HepG2 (cell line): ENCODE data around the gene LRP10. TPM values are rescaled to one million over a fixed set of nuclear protein-coding genes. Genes with fewer than 3 reads are reported as not detected.

Experiments
- ATAC-seq: fragments of 200-7000 bp; cut with Tn5 transposase; 3 replicates; pipeline ENCODE4 v1.9.1; 2020; ENCODE audit warnings: mild to moderate bottlenecking, moderate library complexity
- BruUV-seq: library from RNA; stranded (reverse); fragments of 400-500 nt; replicated peaks from 2 replicates; lab custom pipeline; 2021; lab: Mats Ljungman, UMichigan
- CTCF ChIA-PET: fragments of 300-600 bp; formaldehyde crosslinking; extraction: SDS; loops from one replicate; lab custom pipeline; 2021; ENCODE audit warnings: low total read pairs, inconsistent platforms, low intra/inter-chr PET ratio; lab: Yijun Ruan, JAX
- POLR2A ChIA-PET: fragments of 350-600 bp; sonication (Branson Sonifier 250); formaldehyde crosslinking; loops from one replicate; lab custom pipeline; 2020; ENCODE audit warnings: antibody characterized with exemption, inconsistent platforms; lab: Yijun Ruan, JAX
- DNase-seq: peaks from one replicate; pipeline ENCODE4 v3.0.0-alpha.2; 2015; ENCODE audit warnings: low spot score
- FAIRE-seq: peaks from 3 replicates; lab custom pipeline; 2011; peaks lifted over from hg19 to GRCh38; lab: Jason Lieb, UNC
- H2AFZ ChIP-seq: one replicate; pipeline ENCODE4 v1.6.1; 2011; ENCODE audit warnings: low read length, inconsistent platforms
- H3K27ac ChIP-seq: fragments of 300-600 bp; 3 replicates; pipeline ENCODE4 v1.8.0; 2011; ENCODE audit warnings: mixed run types, mild to moderate bottlenecking, mixed read lengths, low read length, inconsistent platforms; ENCODE audit not compliant: insufficient read depth; ENCODE audit errors: extremely low read length
- H3K27me3 ChIP-seq, 2 experiments: fragments of 200-600 bp in 1 of 2; 2 replicates in 1 of 2; 3 replicates in 1 of 2; pipeline versions ENCODE4 v1.6.0 to v1.8.0; 2011; ENCODE audit warnings: low read length in 2 of 2, mild to moderate bottlenecking in 2 of 2, moderate library complexity in 2 of 2, inconsistent platforms in 1 of 2; ENCODE audit not compliant: insufficient read depth in 2 of 2, control insufficient read depth in 1 of 2
- H3K36me3 ChIP-seq, 2 experiments: fragments of 200-600 bp in 1 of 2; replicated peaks in 1 of 2; 2 replicates in 1 of 2; 3 replicates in 1 of 2; pipeline versions ENCODE4 v1.5.1 to v1.8.0; 2011; ENCODE audit warnings: low read length in 2 of 2, inconsistent platforms in 1 of 2; ENCODE audit not compliant: insufficient read depth in 2 of 2, control insufficient read depth in 1 of 2
- H3K4me1 ChIP-seq: 2 replicates; pipeline ENCODE4 v1.5.1; 2012; ENCODE audit warnings: low read length, inconsistent platforms; ENCODE audit not compliant: insufficient read depth
- H3K4me2 ChIP-seq: 2 replicates; pipeline ENCODE4 v1.6.0; 2011; ENCODE audit warnings: low read depth, low read length, inconsistent platforms
- H3K4me3 ChIP-seq, 3 experiments: fragments of 200-600 bp in 1 of 3; sonication (generic), shearing (Covaris generic) in 1 of 3; replicated peaks in 1 of 3; 2 replicates each; pipeline ENCODE4 v1.5.1; 2011 to 2016; ENCODE audit warnings: low read length in 3 of 3, inconsistent platforms in 2 of 3, low read depth in 2 of 3, mild to moderate bottlenecking in 2 of 3, control low read depth in 1 of 3, mixed read lengths in 1 of 3; ENCODE audit not compliant: insufficient read depth in 1 of 3
- H3K79me2 ChIP-seq: one replicate; pipeline ENCODE4 v1.6.1; 2011; ENCODE audit warnings: low read length, inconsistent platforms; ENCODE audit not compliant: insufficient read depth
- H3K9ac ChIP-seq: 2 replicates; pipeline ENCODE4 v1.6.0; 2011; ENCODE audit warnings: mild to moderate bottlenecking, low read depth, low read length, inconsistent platforms; ENCODE audit not compliant: insufficient read depth
- H3K9me3 ChIP-seq: 2 replicates; pipeline ENCODE4 v1.5.1; 2012; ENCODE audit warnings: mild to moderate bottlenecking, low read length
- H4K20me1 ChIP-seq: 2 replicates; pipeline ENCODE4 v1.6.0; 2011; ENCODE audit warnings: inconsistent platforms, mild to moderate bottlenecking, low read length, moderate library complexity; ENCODE audit not compliant: insufficient read depth
- ISX ChIP-seq: sonication (generic); formaldehyde crosslinking; conservative IDR thresholded peaks from 2 replicates; pipeline ENCODE4 v1.5.0; 2020; ENCODE audit warnings: missing genetic modification reagents
- MTA1 ChIP-seq: sonication (generic); formaldehyde crosslinking; IDR thresholded peaks from 2 replicates; pipeline ENCODE4 v1.4.0; 2020; ENCODE audit warnings: missing genetic modification reagents, mild to moderate bottlenecking, borderline replicate concordance
- SALL2 ChIP-seq: sonication (generic); formaldehyde crosslinking; IDR thresholded peaks from 2 replicates; pipeline ENCODE4 v1.8.1; 2023; ENCODE audit warnings: mild to moderate bottlenecking, missing genetic modification reagents, inconsistent platforms
- STAG1 ChIP-seq: sonication (generic); formaldehyde crosslinking; IDR thresholded peaks from 2 replicates; pipeline ENCODE4 v1.4.0; 2020; ENCODE audit warnings: missing genetic modification reagents
- TBX2 ChIP-seq: sonication (generic); formaldehyde crosslinking; IDR thresholded peaks from 2 replicates; pipeline ENCODE4 v1.5.0; 2020; ENCODE audit warnings: missing genetic modification reagents, mild to moderate bottlenecking, borderline replicate concordance
- ZNF75D ChIP-seq: sonication (generic); formaldehyde crosslinking; IDR thresholded peaks from 2 replicates; pipeline ENCODE4 v1.8.1; 2023; ENCODE audit warnings: missing genetic modification reagents, mild to moderate bottlenecking, borderline replicate concordance
- WGBS: methylation state at CpG from one replicate; pipeline ENCODE4 v1.1.6; 2017; ENCODE audit warnings: low lambda C conversion rate; 5-methylcytosine and 5-hydroxymethylcytosine counted together
- in situ Hi-C: cut with HindIII; loops from 2 replicates; pipeline ENCODE4 v1.10.0; 2017; ENCODE audit warnings: low pct_unique_long_range_greater_than_20kb; ENCODE audit not compliant: extremely low pct_ligation_motif_present
- intact Hi-C: fragments of 100-400 bp; cut with micrococcal nuclease; formaldehyde crosslinking; loops from one replicate; pipeline ENCODE4 v1.10.0; 2022; ENCODE audit not compliant: unreplicated experiment
- polyA plus RNA-seq, 8 experiments: library from polyadenylated mRNA; depleted of rRNA in 3 of 8; stranded (reverse) in 7 of 8; unstranded in 1 of 8; fragments of >200 nt; fragmentation: Illumina TruSeq in 4 of 8; extraction: Trizol in 4 of 8; gene quantifications; 2 replicates each; pipeline versions ENCODE4 v1.2.1 to v1.2.3, GENCODE V29; 2011 to 2016; ENCODE audit warnings: low read depth in 4 of 8, missing spikeins in 1 of 8, mixed read lengths in 1 of 8; ENCODE audit not compliant: insufficient read depth in 1 of 8
- total RNA-seq, 5 experiments: library from RNA; depleted of rRNA; stranded (reverse); fragments of >200 nt; fragmentation: Illumina TruSeq; extraction: Trizol; gene quantifications; 2 replicates each; pipeline ENCODE4 v1.2.3, GENCODE V29; 2016; ENCODE audit warnings: low read depth in 1 of 5
- TF ChIP-seq, protein P1 (sequence below): sonication (generic); formaldehyde crosslinking; IDR thresholded peaks from 2 replicates; pipeline ENCODE4 v1.4.0; 2020; ENCODE audit warnings: missing genetic modification reagents, borderline replicate concordance
- TF ChIP-seq, protein P2 (sequence below): sonication (generic); formaldehyde crosslinking; IDR thresholded peaks from 2 replicates; pipeline ENCODE4 v1.5.0; 2020; ENCODE audit warnings: mild to moderate bottlenecking, missing genetic modification reagents, moderate library complexity

The LRP10 gene
- total and polyA plus RNA-seq, 2 of the 13 experiments (the other 11 are each of a cell fraction or from before 2014, with no cell fraction given) = 16.9 to 45.2 TPM

DNA sequence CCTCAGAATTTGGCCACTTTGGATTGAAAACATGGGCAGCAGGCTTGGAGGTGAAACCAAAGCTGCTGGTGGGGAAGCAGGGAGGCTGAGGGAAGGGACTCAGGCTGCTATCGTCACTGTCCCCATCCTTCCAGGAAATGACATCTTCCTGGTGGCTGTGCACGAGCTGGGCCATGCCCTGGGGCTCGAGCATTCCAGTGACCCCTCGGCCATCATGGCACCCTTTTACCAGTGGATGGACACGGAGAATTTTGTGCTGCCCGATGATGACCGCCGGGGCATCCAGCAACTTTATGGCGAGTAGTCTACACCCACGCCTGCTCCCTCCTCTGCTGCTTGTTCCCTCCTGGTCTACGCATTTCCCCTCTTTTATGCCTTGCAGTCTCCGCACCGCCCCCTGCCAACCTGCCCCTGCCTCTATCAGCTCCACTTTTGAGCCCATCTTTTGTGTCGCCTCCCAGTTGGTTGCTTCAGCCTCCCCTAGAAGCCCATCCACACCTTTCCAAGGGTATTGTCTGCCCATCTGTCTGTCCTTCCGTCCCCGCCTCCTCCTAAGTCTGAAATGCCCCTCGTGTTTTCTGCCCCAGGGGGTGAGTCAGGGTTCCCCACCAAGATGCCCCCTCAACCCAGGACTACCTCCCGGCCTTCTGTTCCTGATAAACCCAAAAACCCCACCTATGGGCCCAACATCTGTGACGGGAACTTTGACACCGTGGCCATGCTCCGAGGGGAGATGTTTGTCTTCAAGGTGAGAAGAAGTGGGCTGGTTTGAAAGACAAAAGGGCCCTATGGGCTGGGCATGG is 28.2 kb upstream of the LRP10 start:
- Histone ChIP-seq H3K36me3 (no peaks in the 10 kb centered on the region), H3K9me3 (no peaks in the 10 kb centered on the region), H3K4me3 (no peak overlapping the region), H3K4me1 (peaks cover 26% of the 10 kb centered on the region), H3K27me3 (peaks cover 1 to 16% of the 10 kb centered on the region in 2 experiments; a peak in 4 of 5 replicates), H3K79me2 (no peaks in the 10 kb centered on the region), H3K9ac (no peak overlapping the region), H4K20me1 (no peaks in the 10 kb centered on the region), H3K4me2 (no peak overlapping the region), H2AFZ (no peak overlapping the region), H3K27ac (no peak overlapping the region)
- BruUV-seq = no TSS peak
- WGBS = 71% methylated on average over 21 of the region's 21 CpGs
- POLR2A ChIA-PET = no interaction called here
- CTCF ChIA-PET = no interaction called here
- intact Hi-C loops = no loop called here
- no peak for ATAC-seq
- TF ChIP-seq ISX (CRISPR knock-in tag) = no peak
- TF ChIP-seq MTA1 = 0 out of 2 replicates have a peak, but pooled peaks have one; percentile 16
- TF ChIP-seq ZNF75D (CRISPR knock-in tag) = no peak
- TF ChIP-seq SALL2 (CRISPR knock-in tag) = no peak
- FAIRE-seq = no peak
- no peak for DNase-seq
- in situ Hi-C loops = no loop called here

DNA sequence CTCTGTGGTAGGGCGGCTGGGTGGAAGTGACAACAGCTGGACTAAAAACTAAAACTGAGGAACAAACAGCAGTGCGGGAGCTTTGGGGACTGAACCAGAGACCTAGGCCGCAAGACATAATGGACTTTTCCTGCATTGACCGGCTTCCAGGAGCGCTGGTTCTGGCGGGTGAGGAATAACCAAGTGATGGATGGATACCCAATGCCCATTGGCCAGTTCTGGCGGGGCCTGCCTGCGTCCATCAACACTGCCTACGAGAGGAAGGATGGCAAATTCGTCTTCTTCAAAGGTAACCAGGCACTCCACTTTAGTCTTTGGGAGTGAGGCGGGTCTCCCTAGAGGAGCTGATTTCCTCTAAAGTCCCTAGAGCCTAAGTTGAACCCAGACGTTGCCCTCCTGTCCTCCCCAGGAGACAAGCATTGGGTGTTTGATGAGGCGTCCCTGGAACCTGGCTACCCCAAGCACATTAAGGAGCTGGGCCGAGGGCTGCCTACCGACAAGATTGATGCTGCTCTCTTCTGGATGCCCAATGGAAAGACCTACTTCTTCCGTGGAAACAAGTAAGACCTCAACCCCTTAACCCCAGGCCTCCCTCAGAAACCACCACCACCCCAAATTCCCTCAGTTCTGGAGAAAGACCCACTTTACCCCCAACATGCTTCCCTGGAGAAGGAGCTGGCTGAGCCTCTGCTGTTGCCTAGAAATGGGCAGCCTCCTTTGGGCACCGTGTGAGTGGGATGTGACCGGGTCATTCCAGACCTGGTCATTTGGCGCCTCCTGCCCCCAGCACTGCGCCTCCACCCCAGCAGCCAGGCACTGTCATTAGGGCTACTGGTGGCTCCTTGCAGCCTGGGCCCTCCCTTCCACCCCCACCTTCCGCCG is 27.1 kb upstream of the LRP10 start:
- POLR2A ChIA-PET = interaction anchor here (0.8 kb wide), 1 partner anchor 22 kb away, joined by 3 read pairs; no protein-coding TSS in a partner anchor

More for the DNA sequence above, 27.1 kb upstream of the LRP10 start:
- in situ Hi-C loops (loop anchor here (5.0 kb wide), 1 partner anchor 287 kb away; no protein-coding TSS in a partner anchor), intact Hi-C loops (no loop called here)
- no peaks in the 10 kb centered on the region for H3K36me3 ChIP-seq
- no peak overlapping the region for H2AFZ ChIP-seq
- no peaks in the 10 kb centered on the region for H4K20me1 ChIP-seq
- WGBS = 75% methylated on average over 22 of the region's 22 CpGs
- peaks cover 21% of the 10 kb centered on the region for H3K4me1 ChIP-seq
- H3K9me3 ChIP-seq = no peaks in the 10 kb centered on the region
- BruUV-seq = no TSS peak
- H3K79me2 ChIP-seq = no peaks in the 10 kb centered on the region
- H3K27me3 ChIP-seq = peaks cover 1 to 27% of the 10 kb centered on the region in 2 experiments; a peak in 4 of 5 replicates
- TF ChIP-seq, protein P1, sequence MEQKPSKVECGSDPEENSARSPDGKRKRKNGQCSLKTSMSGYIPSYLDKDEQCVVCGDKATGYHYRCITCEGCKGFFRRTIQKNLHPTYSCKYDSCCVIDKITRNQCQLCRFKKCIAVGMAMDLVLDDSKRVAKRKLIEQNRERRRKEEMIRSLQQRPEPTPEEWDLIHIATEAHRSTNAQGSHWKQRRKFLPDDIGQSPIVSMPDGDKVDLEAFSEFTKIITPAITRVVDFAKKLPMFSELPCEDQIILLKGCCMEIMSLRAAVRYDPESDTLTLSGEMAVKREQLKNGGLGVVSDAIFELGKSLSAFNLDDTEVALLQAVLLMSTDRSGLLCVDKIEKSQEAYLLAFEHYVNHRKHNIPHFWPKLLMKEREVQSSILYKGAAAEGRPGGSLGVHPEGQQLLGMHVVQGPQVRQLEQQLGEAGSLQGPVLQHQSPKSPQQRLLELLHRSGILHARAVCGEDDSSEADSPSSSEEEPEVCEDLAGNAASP = no peak
- TF ChIP-seq TBX2 (CRISPR knock-in tag) (no peak), STAG1 (CRISPR knock-in tag) (peak; percentile 30; the same call in 1 of the 2 replicates)
- TF ChIP-seq, protein P2, sequence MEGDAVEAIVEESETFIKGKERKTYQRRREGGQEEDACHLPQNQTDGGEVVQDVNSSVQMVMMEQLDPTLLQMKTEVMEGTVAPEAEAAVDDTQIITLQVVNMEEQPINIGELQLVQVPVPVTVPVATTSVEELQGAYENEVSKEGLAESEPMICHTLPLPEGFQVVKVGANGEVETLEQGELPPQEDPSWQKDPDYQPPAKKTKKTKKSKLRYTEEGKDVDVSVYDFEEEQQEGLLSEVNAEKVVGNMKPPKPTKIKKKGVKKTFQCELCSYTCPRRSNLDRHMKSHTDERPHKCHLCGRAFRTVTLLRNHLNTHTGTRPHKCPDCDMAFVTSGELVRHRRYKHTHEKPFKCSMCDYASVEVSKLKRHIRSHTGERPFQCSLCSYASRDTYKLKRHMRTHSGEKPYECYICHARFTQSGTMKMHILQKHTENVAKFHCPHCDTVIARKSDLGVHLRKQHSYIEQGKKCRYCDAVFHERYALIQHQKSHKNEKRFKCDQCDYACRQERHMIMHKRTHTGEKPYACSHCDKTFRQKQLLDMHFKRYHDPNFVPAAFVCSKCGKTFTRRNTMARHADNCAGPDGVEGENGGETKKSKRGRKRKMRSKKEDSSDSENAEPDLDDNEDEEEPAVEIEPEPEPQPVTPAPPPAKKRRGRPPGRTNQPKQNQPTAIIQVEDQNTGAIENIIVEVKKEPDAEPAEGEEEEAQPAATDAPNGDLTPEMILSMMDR (CRISPR knock-in tag) = peak; percentile 41
- DNase-seq = no peak
- CTCF ChIA-PET = no interaction called here
- FAIRE-seq = no peak
- H3K9ac ChIP-seq = no peak overlapping the region
- ATAC-seq = no peak
- H3K4me3 ChIP-seq = no peak overlapping the region
- H3K4me2 ChIP-seq = no peak overlapping the region
- no peak overlapping the region for H3K27ac ChIP-seq
